ENCODE results near the gene ING5.
"Not testable (repeated sequence)": the region's sequence is repeated elsewhere in the genome, so short reads cannot be mapped to it uniquely, and the experiment has no call there.

ING5 gene

GRCh38 chr2:241751776-241752175 lies 49.9 kb downstream of the ING5 start:
- peaks cover 16% of the 10 kb centered on the region for H3K36me3 ChIP-seq (ENCODE audit: control insufficient read depth, insufficient read depth, low read length)
- no peaks in the 10 kb centered on the region for H3K4me1 ChIP-seq (ENCODE audit: control insufficient read depth, insufficient read depth, low read length, poor library complexity, severe bottlenecking)
- H3K27ac ChIP-seq (ENCODE audit: low read depth, low read length, severe bottlenecking), result no peak overlapping the region
- no peaks in the 10 kb centered on the region for H3K9me3 ChIP-seq (ENCODE audit: control insufficient read depth, low read length)
- H3K4me3 ChIP-seq (ENCODE audit: extremely low read depth, insufficient read depth, low read length, poor library complexity, severe bottlenecking), result no peak overlapping the region
- 89 to 96% methylated on average over 17 to 18 of the region's 18 CpGs for WGBS, 2 experiments (ENCODE audit: insufficient coverage in 2 of 2)

GRCh38 chr2:241752253-241752652 lies 50.4 kb downstream of the ING5 start:
- 94 to 97% methylated on average over 13 to 14 of the region's 14 CpGs for WGBS, 2 experiments (ENCODE audit: insufficient coverage in 2 of 2)
- H3K4me1 ChIP-seq (ENCODE audit: control insufficient read depth, insufficient read depth, low read length, poor library complexity, severe bottlenecking), result no peaks in the 10 kb centered on the region

GRCh38 chr2:241752689-241753276 lies 50.9 kb downstream of the ING5 start:
- Histone ChIP-seq H3K4me3 (ENCODE audit: extremely low read depth, insufficient read depth, low read length, poor library complexity, severe bottlenecking) (no peak overlapping the region), H3K9me3 (ENCODE audit: control insufficient read depth, low read length) (no peaks in the 10 kb centered on the region), H3K36me3 (ENCODE audit: control insufficient read depth, insufficient read depth, low read length) (peaks cover 12% of the 10 kb centered on the region), H3K4me1 (ENCODE audit: control insufficient read depth, insufficient read depth, low read length, poor library complexity, severe bottlenecking) (no peaks in the 10 kb centered on the region), H3K27ac (ENCODE audit: low read depth, low read length, severe bottlenecking) (no peak overlapping the region)
- 92 to 97% methylated on average over 13 to 18 of the region's 21 CpGs for WGBS, 2 experiments (ENCODE audit: insufficient coverage in 2 of 2)

More at GRCh38 chr2:241752253-241752652, 50.4 kb downstream of the ING5 start:
- H3K27ac ChIP-seq (ENCODE audit: low read depth, low read length, severe bottlenecking), result no peak overlapping the region
- H3K4me3 ChIP-seq (ENCODE audit: extremely low read depth, insufficient read depth, low read length, poor library complexity, severe bottlenecking), result no peak overlapping the region
- H3K36me3 ChIP-seq (ENCODE audit: control insufficient read depth, insufficient read depth, low read length), result peaks cover 12% of the 10 kb centered on the region
- H3K9me3 ChIP-seq (ENCODE audit: control insufficient read depth, low read length), result no peaks in the 10 kb centered on the region

DNA sequence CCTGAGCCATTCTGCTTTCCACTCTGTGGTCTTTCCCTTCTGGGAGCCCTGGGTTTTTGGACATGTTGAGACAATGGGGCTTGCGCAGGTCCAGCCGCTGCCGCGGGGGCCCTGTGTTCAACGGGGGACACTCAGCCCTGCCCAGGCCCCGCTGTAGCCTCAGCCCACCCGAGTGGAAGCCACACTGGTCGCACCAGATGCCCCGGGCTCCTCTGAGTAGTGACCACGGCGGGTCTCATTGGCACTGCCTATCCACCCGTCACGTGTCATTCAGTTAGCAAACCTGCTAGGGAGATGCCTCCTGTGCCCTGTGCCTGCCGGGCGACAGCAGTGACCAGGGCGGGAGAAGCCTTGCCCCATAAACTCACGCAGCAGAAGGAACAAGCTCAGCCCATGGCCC lies 51.7 kb downstream of the ING5 start:
- Histone ChIP-seq H3K27ac (ENCODE audit: low read depth, low read length, severe bottlenecking) (no peak overlapping the region), H3K36me3 (ENCODE audit: control insufficient read depth, insufficient read depth, low read length) (peaks cover 12% of the 10 kb centered on the region), H3K9me3 (ENCODE audit: control insufficient read depth, low read length) (no peaks in the 10 kb centered on the region), H3K4me1 (ENCODE audit: control insufficient read depth, insufficient read depth, low read length, poor library complexity, severe bottlenecking) (no peaks in the 10 kb centered on the region), H3K4me3 (ENCODE audit: extremely low read depth, insufficient read depth, low read length, poor library complexity, severe bottlenecking) (no peak overlapping the region)
- WGBS, 2 experiments (ENCODE audit: insufficient coverage in 2 of 2), result 93 to 95% methylated on average over 17 of the region's 17 CpGs

GRCh38 chr2:241754042-241754441 lies 52.2 kb downstream of the ING5 start:
- peaks cover 12% of the 10 kb centered on the region for H3K36me3 ChIP-seq (ENCODE audit: control insufficient read depth, insufficient read depth, low read length)
- H3K9me3 ChIP-seq (ENCODE audit: control insufficient read depth, low read length), result no peaks in the 10 kb centered on the region
- no peaks in the 10 kb centered on the region for H3K4me1 ChIP-seq (ENCODE audit: control insufficient read depth, insufficient read depth, low read length, poor library complexity, severe bottlenecking)
- 98% methylated on average over 19 to 20 of the region's 20 CpGs for WGBS, 2 experiments (ENCODE audit: insufficient coverage in 2 of 2)
- no peak overlapping the region for H3K4me3 ChIP-seq (ENCODE audit: extremely low read depth, insufficient read depth, low read length, poor library complexity, severe bottlenecking)
- no peak overlapping the region for H3K27ac ChIP-seq (ENCODE audit: low read depth, low read length, severe bottlenecking)

GRCh38 chr2:241755166-241755565 lies 53.3 kb downstream of the ING5 start:
- H3K4me3 ChIP-seq (ENCODE audit: extremely low read depth, insufficient read depth, low read length, poor library complexity, severe bottlenecking), result no peak overlapping the region
- no peak overlapping the region for H3K27ac ChIP-seq (ENCODE audit: low read depth, low read length, severe bottlenecking)
- WGBS, 2 experiments (ENCODE audit: insufficient coverage in 2 of 2), result 97% methylated on average over 5 to 12 of the region's 18 CpGs
- H3K36me3 ChIP-seq (ENCODE audit: control insufficient read depth, insufficient read depth, low read length), result peaks cover 12% of the 10 kb centered on the region
- H3K4me1 ChIP-seq (ENCODE audit: control insufficient read depth, insufficient read depth, low read length, poor library complexity, severe bottlenecking), result no peaks in the 10 kb centered on the region
- H3K9me3 ChIP-seq (ENCODE audit: control insufficient read depth, low read length), result no peaks in the 10 kb centered on the region

GRCh38 chr2:241755777-241756176 lies 53.9 kb downstream of the ING5 start:
- Histone ChIP-seq H3K4me1 (ENCODE audit: control insufficient read depth, insufficient read depth, low read length, poor library complexity, severe bottlenecking) (no peaks in the 10 kb centered on the region), H3K4me3 (ENCODE audit: extremely low read depth, insufficient read depth, low read length, poor library complexity, severe bottlenecking) (no peak overlapping the region), H3K27ac (ENCODE audit: low read depth, low read length, severe bottlenecking) (no peak overlapping the region), H3K36me3 (ENCODE audit: control insufficient read depth, insufficient read depth, low read length) (peaks cover 12% of the 10 kb centered on the region), H3K9me3 (ENCODE audit: control insufficient read depth, low read length) (no peaks in the 10 kb centered on the region)
- 97% methylated on average over 26 to 27 of the region's 27 CpGs for whole genome bisulfite sequencing, 2 experiments (ENCODE audit: insufficient coverage in 2 of 2)

DNA sequence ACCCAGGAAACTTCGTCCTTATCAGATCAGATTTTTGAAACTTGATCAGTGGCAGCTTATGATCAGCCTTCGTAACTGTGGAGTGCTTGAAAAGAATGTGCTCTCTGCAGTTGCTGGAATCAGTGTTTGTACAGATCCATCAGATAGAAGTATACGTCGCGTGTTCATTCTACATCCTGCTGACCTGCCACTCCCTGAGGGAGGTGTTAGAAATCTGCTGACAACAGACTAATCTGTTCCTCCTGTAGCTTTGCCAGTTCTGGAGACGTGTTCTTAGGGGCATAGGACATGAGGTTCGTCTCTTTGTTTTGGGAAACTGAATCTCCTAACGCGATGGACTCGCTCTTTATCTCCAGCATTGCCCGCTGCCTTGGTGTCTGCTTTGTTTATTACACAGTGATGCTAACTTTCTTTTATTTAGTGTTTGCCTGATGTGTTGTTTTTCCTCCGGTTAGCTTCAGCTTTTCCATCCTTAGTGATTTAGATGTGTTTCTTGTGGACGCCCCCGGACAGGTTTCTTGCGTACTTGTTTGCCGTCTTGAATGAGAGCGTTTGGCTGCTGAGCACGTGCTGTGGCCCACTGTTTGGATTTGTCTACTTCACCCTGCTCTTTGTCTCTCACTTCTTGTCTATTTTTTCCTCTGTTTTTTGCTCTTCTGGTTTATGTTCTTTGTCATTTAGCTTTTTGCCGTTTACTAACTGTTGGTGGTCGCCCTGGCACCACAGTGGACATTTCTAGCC lies 57.4 kb downstream of the ING5 start:
- H3K27ac ChIP-seq (ENCODE audit: low read depth, low read length, severe bottlenecking), result no peak overlapping the region
- H3K4me3 ChIP-seq (ENCODE audit: extremely low read depth, insufficient read depth, low read length, poor library complexity, severe bottlenecking), result no peak overlapping the region
- H3K4me1 ChIP-seq (ENCODE audit: control insufficient read depth, insufficient read depth, low read length, poor library complexity, severe bottlenecking), result no peaks in the 10 kb centered on the region
- H3K36me3 ChIP-seq (ENCODE audit: control insufficient read depth, insufficient read depth, low read length), result peaks cover 6% of the 10 kb centered on the region
- 94 to 96% methylated on average over 17 to 18 of the region's 20 CpGs for WGBS, 2 experiments (ENCODE audit: insufficient coverage in 2 of 2)
- no peaks in the 10 kb centered on the region for H3K9me3 ChIP-seq (ENCODE audit: control insufficient read depth, low read length)

DNA sequence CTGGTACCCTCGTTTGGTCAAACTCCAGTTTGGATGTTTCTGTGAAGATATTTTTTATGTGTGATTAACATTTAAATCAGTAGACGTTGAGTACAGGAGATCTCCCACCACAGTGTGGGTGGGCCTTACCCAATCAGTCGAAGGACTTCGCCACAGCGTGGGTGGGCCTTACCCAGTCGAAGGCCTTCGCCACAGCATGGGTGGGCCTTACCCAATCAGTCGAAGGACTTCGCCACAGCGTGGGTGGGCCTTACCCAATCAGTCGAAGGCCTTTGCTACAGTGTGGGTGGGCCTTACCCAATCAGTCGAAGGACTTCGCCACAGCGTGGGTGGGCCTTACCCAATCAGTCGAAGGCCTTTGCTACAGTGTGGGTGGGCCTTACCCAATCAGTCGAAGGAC lies 58.1 kb downstream of the ING5 start:
- not testable (repeated sequence) for H3K4me3 ChIP-seq (ENCODE audit: extremely low read depth, insufficient read depth, low read length, poor library complexity, severe bottlenecking); H3K27ac ChIP-seq (ENCODE audit: low read depth, low read length, severe bottlenecking); H3K4me1 ChIP-seq (ENCODE audit: control insufficient read depth, insufficient read depth, low read length, poor library complexity, severe bottlenecking); H3K36me3 ChIP-seq (ENCODE audit: control insufficient read depth, insufficient read depth, low read length); H3K9me3 ChIP-seq (ENCODE audit: control insufficient read depth, low read length)
- WGBS, 2 experiments (ENCODE audit: insufficient coverage in 2 of 2), result 100% methylated on average over 1 to 4 of the region's 16 CpGs

- 94 to 95% methylated on average over 15 to 16 of the region's 17 CpGs for WGBS, 2 experiments (ENCODE audit: insufficient coverage in 2 of 2)
- Histone ChIP-seq H3K4me3 (ENCODE audit: extremely low read depth, insufficient read depth, low read length, poor library complexity, severe bottlenecking) (no peak overlapping the region), H3K4me1 (ENCODE audit: control insufficient read depth, insufficient read depth, low read length, poor library complexity, severe bottlenecking) (no peaks in the 10 kb centered on the region), H3K9me3 (ENCODE audit: control insufficient read depth, low read length) (no peaks in the 10 kb centered on the region), H3K27ac (ENCODE audit: low read depth, low read length, severe bottlenecking) (no peak overlapping the region), H3K36me3 (ENCODE audit: control insufficient read depth, insufficient read depth, low read length) (no peaks in the 10 kb centered on the region)
Measured at GRCh38 chr2:241760301-241760771, 58.5 kb downstream of the ING5 start.

- no peaks in the 10 kb centered on the region for H3K9me3 ChIP-seq (ENCODE audit: control insufficient read depth, low read length)
- H3K4me3 ChIP-seq (ENCODE audit: extremely low read depth, insufficient read depth, low read length, poor library complexity, severe bottlenecking), result no peak overlapping the region
- H3K27ac ChIP-seq (ENCODE audit: low read depth, low read length, severe bottlenecking), result no peak overlapping the region
- 92% methylated on average over 12 to 14 of the region's 18 CpGs for WGBS, 2 experiments (ENCODE audit: insufficient coverage in 2 of 2)
- H3K4me1 ChIP-seq (ENCODE audit: control insufficient read depth, insufficient read depth, low read length, poor library complexity, severe bottlenecking), result no peaks in the 10 kb centered on the region
- H3K36me3 ChIP-seq (ENCODE audit: control insufficient read depth, insufficient read depth, low read length), result no peaks in the 10 kb centered on the region
Measured at GRCh38 chr2:241762321-241762932, 60.6 kb downstream of the ING5 start.

All from mesodermal cell (in vitro differentiated cells).